K562 (cell line): ENCODE measurements around the gene USP32. TPM values are rescaled to one million over a fixed set of nuclear protein-coding genes. Genes with fewer than 3 reads are reported as not detected.

Experiments
- CBX2 ChIP-seq: fragments of 200-600 bp; sonication (generic); IDR thresholded peaks from one replicate; pipeline ENCODE4 v1.6.1; 2012; ENCODE audit warnings: mild to moderate bottlenecking, low read length, inconsistent platforms; ENCODE audit not compliant: insufficient read depth, poor library complexity, severe bottlenecking
- CBX3 ChIP-seq, 2 experiments: IDR thresholded peaks; 1 replicate in 1 of 2; 2 replicates in 1 of 2; pipeline ENCODE4 v1.6.1; 2012; ENCODE audit warnings: inconsistent platforms in 2 of 2, low read length in 2 of 2, borderline replicate concordance in 1 of 2, control low read depth in 1 of 2
- CEBPB ChIP-seq: fragments of 450-650 bp; IDR thresholded peaks from 2 replicates; pipeline ENCODE4 v1.6.1; 2016; ENCODE audit warnings: missing genetic modification characterization, missing compliant biosample characterization
- DDX20 ChIP-seq: fragments of 450-650 bp; IDR thresholded peaks from 2 replicates; pipeline ENCODE4 v1.6.1; 2016; ENCODE audit warnings: missing genetic modification characterization, low read depth, mild to moderate bottlenecking, missing compliant biosample characterization, moderate library complexity
- DNMT1 ChIP-seq: fragments of 450-650 bp; IDR thresholded peaks from 2 replicates; pipeline ENCODE4 v1.6.1; 2016; ENCODE audit warnings: antibody characterized with exemption, mild to moderate bottlenecking
- ESRRA ChIP-seq: fragments of 450-650 bp; IDR thresholded peaks from 2 replicates; pipeline ENCODE4 v1.6.1; 2014; ENCODE audit warnings: low read depth, mild to moderate bottlenecking, moderate library complexity, borderline replicate concordance
- GABPB1 ChIP-seq: sonication (generic); formaldehyde crosslinking; IDR thresholded peaks from 2 replicates; pipeline ENCODE4 v1.8.0; 2022; ENCODE audit warnings: mild to moderate bottlenecking, missing genetic modification reagents
- MAFG ChIP-seq: fragments of 450-650 bp; conservative IDR thresholded peaks from 2 replicates; pipeline ENCODE4 v1.6.1; 2016; ENCODE audit warnings: missing genetic modification characterization, missing compliant biosample characterization
- MECOM ChIP-seq: fragments of 250-450 bp; sonication (Bioruptor Pico); IDR thresholded peaks from 2 replicates; pipeline ENCODE4 v1.8.0; 2022; ENCODE audit warnings: inconsistent platforms
- MTA1 ChIP-seq: fragments of 450-650 bp; IDR thresholded peaks from 2 replicates; pipeline ENCODE4 v1.6.1; 2017; ENCODE audit warnings: borderline replicate concordance
- NEUROD1 ChIP-seq: fragments of 150-350 bp; IDR thresholded peaks from 2 replicates; pipeline ENCODE4 v1.6.1; 2014; ENCODE audit warnings: borderline replicate concordance, low read length, low read depth; ENCODE audit not compliant: partially characterized antibody
- NONO ChIP-seq, 2 experiments: fragments of 200-400 bp in 1 of 2; fragments of 450-650 bp in 1 of 2; formaldehyde crosslinking in 1 of 2; IDR thresholded peaks; 2 replicates each; pipeline ENCODE4 v1.6.1; 2017; ENCODE audit warnings: low read depth in 2 of 2, mild to moderate bottlenecking in 2 of 2, moderate library complexity in 2 of 2, low read length in 1 of 2
- PKNOX1 ChIP-seq: fragments of 450-650 bp; IDR thresholded peaks from 2 replicates; pipeline ENCODE4 v1.6.1; 2016
- RBM22 ChIP-seq: fragments of 200-400 bp; formaldehyde crosslinking; IDR thresholded peaks from 2 replicates; pipeline ENCODE4 v1.6.1; 2018; ENCODE audit warnings: low read length, low read depth; ENCODE audit not compliant: poor library complexity, severe bottlenecking
- RBM34 ChIP-seq: fragments of 200-400 bp; formaldehyde crosslinking; IDR thresholded peaks from 2 replicates; pipeline ENCODE4 v1.6.1; 2018; ENCODE audit warnings: low read length, borderline replicate concordance; ENCODE audit not compliant: insufficient read depth
- TEAD1 ChIP-seq, 2 experiments: fragments of 450-650 bp in 1 of 2; sonication (generic) in 1 of 2; formaldehyde crosslinking; IDR thresholded peaks; 2 replicates each; pipeline versions ENCODE4 v1.4.0 to v1.8.0; 2020 to 2022; ENCODE audit warnings: mild to moderate bottlenecking in 2 of 2, missing genetic modification reagents in 1 of 2
- ZEB2 ChIP-seq: fragments of 450-650 bp; IDR thresholded peaks from 2 replicates; pipeline ENCODE4 v1.6.1; 2016
- ZKSCAN1 ChIP-seq: fragments of 150-350 bp; IDR thresholded peaks from 2 replicates; pipeline ENCODE4 v1.6.1; 2016; ENCODE audit warnings: low read depth, low read length
- ZNF57 ChIP-seq: fragments of 450-650 bp; formaldehyde crosslinking; IDR thresholded peaks from 2 replicates; pipeline ENCODE4 v1.4.0; 2020; ENCODE audit warnings: mild to moderate bottlenecking, moderate library complexity
- ZZZ3 ChIP-seq: fragments of 450-650 bp; IDR thresholded peaks from 2 replicates; pipeline ENCODE4 v1.6.1; 2016; ENCODE audit warnings: antibody characterized with exemption, mild to moderate bottlenecking, moderate library complexity
- polyA plus RNA-seq, 8 experiments: library from polyadenylated mRNA; depleted of rRNA in 4 of 8; stranded (reverse) in 5 of 8; unstranded in 3 of 8; fragments of >200 nt; fragmentation: Nextera tagmentation in 2 of 8; fragmentation: Illumina TruSeq in 1 of 8; extraction: Ambion mirVana in 2 of 8; extraction: Trizol in 1 of 8; gene quantifications; 2 replicates each; pipeline versions ENCODE4 v1.2.1 to v1.2.3, GENCODE V29; 2011 to 2014; ENCODE audit warnings: inconsistent platforms in 1 of 8, missing spikeins in 1 of 8
- total RNA-seq, 7 experiments: library from RNA; depleted of rRNA in 6 of 7; stranded (reverse); fragments of >200 nt in 6 of 7; fragmentation: Illumina TruSeq in 2 of 7; extraction: Trizol in 2 of 7; gene quantifications; 2 replicates each; pipeline versions ENCODE4 v1.2.1 to v1.2.3, GENCODE V29; 2011 to 2021; ENCODE audit warnings: low replicate concordance in 1 of 7
- TF ChIP-seq, protein P1 (sequence below): sonication (generic); formaldehyde crosslinking; IDR thresholded peaks from 2 replicates; pipeline ENCODE4 v1.8.0; 2023; ENCODE audit warnings: mild to moderate bottlenecking, missing genetic modification reagents
- TF ChIP-seq, protein P2 (sequence below), 3 experiments: fragments of 200-800 bp in 1 of 3; sonication (Bioruptor generic) in 1 of 3; sonication (generic) in 1 of 3; formaldehyde crosslinking in 1 of 3; IDR thresholded peaks; 2 replicates each; pipeline versions ENCODE4 v1.6.1 to v1.8.0; 2016 to 2022; ENCODE audit warnings: mild to moderate bottlenecking in 2 of 3, missing compliant biosample characterization in 2 of 3, missing genetic modification characterization in 2 of 3, missing genetic modification reagents in 1 of 3

USP32 gene
- total and polyA plus RNA-seq, 9 of the 15 experiments (the other 6 are each of a cell fraction or from before 2014, with no cell fraction given) = 18.0 to 69.3 (median 47.1) TPM

DNA sequence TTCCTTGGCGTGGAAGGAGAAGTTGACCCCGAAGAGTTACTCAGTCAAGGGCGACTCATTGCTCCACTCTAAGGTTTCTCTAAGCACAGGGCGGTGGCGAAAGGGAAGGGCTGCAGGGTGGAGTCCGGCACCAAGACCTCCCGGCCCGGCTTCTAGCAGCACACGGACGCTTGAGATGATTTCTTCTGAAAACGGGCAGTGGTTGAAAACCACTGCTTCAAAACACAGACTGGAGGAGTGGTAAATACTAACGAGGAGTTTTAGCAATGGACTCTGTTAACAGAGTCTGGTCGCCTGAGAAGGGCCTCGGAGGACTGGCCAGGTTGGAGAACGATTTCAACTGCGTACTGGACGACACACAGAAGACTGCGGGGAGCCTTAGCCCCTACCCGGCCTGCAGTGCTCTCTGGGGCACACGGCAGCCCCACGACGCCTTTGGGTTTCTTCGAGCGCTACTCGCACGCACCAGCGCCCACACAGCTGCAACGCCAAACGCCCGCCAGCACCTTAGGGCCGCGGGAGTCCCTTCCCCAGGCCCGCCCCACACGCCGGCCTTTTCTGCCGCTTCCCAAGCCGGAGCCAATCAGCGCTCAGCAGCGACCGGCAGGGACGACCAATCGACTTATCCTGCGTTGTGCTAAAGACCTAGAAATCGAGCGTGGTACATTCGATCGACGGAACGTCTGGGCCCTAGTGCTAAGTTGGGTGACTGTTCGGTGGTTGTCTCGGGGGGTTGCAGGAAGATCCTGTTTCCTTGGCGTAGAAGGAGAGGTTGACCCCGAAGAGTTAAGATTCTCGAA is 256.6 kb downstream of the USP32 start (continued):
- TF ChIP-seq, protein P1, sequence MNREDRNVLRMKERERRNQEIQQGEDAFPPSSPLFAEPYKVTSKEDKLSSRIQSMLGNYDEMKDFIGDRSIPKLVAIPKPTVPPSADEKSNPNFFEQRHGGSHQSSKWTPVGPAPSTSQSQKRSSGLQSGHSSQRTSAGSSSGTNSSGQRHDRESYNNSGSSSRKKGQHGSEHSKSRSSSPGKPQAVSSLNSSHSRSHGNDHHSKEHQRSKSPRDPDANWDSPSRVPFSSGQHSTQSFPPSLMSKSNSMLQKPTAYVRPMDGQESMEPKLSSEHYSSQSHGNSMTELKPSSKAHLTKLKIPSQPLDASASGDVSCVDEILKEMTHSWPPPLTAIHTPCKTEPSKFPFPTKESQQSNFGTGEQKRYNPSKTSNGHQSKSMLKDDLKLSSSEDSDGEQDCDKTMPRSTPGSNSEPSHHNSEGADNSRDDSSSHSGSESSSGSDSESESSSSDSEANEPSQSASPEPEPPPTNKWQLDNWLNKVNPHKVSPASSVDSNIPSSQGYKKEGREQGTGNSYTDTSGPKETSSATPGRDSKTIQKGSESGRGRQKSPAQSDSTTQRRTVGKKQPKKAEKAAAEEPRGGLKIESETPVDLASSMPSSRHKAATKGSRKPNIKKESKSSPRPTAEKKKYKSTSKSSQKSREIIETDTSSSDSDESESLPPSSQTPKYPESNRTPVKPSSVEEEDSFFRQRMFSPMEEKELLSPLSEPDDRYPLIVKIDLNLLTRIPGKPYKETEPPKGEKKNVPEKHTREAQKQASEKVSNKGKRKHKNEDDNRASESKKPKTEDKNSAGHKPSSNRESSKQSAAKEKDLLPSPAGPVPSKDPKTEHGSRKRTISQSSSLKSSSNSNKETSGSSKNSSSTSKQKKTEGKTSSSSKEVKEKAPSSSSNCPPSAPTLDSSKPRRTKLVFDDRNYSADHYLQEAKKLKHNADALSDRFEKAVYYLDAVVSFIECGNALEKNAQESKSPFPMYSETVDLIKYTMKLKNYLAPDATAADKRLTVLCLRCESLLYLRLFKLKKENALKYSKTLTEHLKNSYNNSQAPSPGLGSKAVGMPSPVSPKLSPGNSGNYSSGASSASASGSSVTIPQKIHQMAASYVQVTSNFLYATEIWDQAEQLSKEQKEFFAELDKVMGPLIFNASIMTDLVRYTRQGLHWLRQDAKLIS (CRISPR knock-in tag) = no peak
- TF ChIP-seq NEUROD1 (peak; percentile 97), GABPB1 (CRISPR knock-in tag) (peak; percentile 79), CEBPB (no peak), NONO (IDR thresholded peaks at IDR 0.05; ENCODE audit: low read depth in 2 of 2, low read length in 1 of 2) (no peak; a peak in 1 of 4 replicates), ZKSCAN1 (no peak), ZNF57 (no peak), DNMT1 (0 out of 2 replicates have a peak, but pooled peaks have one; percentile 39), PKNOX1 (0 out of 2 replicates have a peak, but pooled peaks have one; percentile 21), MTA1 (no peak), RBM22 (no peak), RBM34 (no peak), CBX3 (IDR thresholded peaks at IDR 0.05; ENCODE audit: borderline replicate concordance in 1 of 2, low read length in 2 of 2) (0 out of 3 replicates have a peak, but pooled peaks of 1 of the 2 experiments have one; percentile 14), ESRRA (peak; percentile 39; the same call in 1 of the 2 replicates), TEAD1 (CRISPR knock-in tag; IDR thresholded peaks at IDR 0.05) (peak in 1 of 2 experiments; percentile 62; a peak in 1 of 4 replicates), MECOM (CRISPR knock-in tag) (no peak), ZEB2 (peak; percentile 70), MAFG (tag) (no peak), CBX2 (no peak), DDX20 (no peak), ZZZ3 (no peak)
- TF ChIP-seq, protein P2, sequence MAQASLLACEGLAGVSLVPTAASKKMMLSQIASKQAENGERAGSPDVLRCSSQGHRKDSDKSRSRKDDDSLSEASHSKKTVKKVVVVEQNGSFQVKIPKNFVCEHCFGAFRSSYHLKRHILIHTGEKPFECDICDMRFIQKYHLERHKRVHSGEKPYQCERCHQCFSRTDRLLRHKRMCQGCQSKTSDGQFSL (CRISPR knock-in tag; IDR thresholded peaks at IDR 0.05) = no peak; the same call in none of the 2 replicates
- TF ChIP-seq, protein P2 (tag; IDR thresholded peaks at IDR 0.05) = no peak
